Calu3 (cell line): ENCODE measurements around the gene PEX5L. TPM values are rescaled to one million over a fixed set of nuclear protein-coding genes. Genes with fewer than 3 reads are reported as not detected.

ENCODE experiments used
- BruUV-seq: library from RNA; stranded (reverse); fragments of 400-500 nt; replicated peaks from 2 replicates; lab custom pipeline; 2021; lab: Mats Ljungman, UMichigan
- CTCF ChIA-PET: fragments of 300-600 bp; sonication (Branson Sonifier 250); formaldehyde crosslinking; loops from one replicate; lab custom pipeline; 2022; ENCODE audit warnings: antibody characterized with exemption; lab: Charles Lee
- DNase-seq: peaks from one replicate; pipeline ENCODE4 v3.0.0; 2022
- H3K27ac Mint-ChIP-seq: one replicate; pipeline ENCODE4 v1.8.0; 2022; ENCODE audit warnings: mixed read lengths; ENCODE audit not compliant: unreplicated experiment
- H3K27me3 Mint-ChIP-seq: one replicate; pipeline ENCODE4 v1.8.0; 2022; ENCODE audit warnings: mixed read lengths; ENCODE audit not compliant: unreplicated experiment
- H3K36me3 Mint-ChIP-seq: one replicate; pipeline ENCODE4 v1.8.0; 2022; ENCODE audit warnings: mild to moderate bottlenecking, moderate library complexity, mixed read lengths; ENCODE audit not compliant: insufficient read depth, unreplicated experiment
- H3K4me1 Mint-ChIP-seq: one replicate; pipeline ENCODE4 v1.8.0; 2022; ENCODE audit warnings: mild to moderate bottlenecking, low read depth, mixed read lengths; ENCODE audit not compliant: unreplicated experiment
- H3K4me3 Mint-ChIP-seq: one replicate; pipeline ENCODE4 v1.8.0; 2022; ENCODE audit warnings: mild to moderate bottlenecking, low read depth, moderate library complexity, mixed read lengths; ENCODE audit not compliant: unreplicated experiment
- H3K9me3 Mint-ChIP-seq: one replicate; pipeline ENCODE4 v1.8.0; 2022; ENCODE audit warnings: low read depth, mixed read lengths; ENCODE audit not compliant: unreplicated experiment
- CTCF ChIP-seq: fragments of 200-600 bp; IDR thresholded peaks from one replicate; pipeline ENCODE4 v1.8.0; 2022; ENCODE audit warnings: antibody characterized with exemption; ENCODE audit not compliant: unreplicated experiment
- intact Hi-C: fragments of 100-400 bp; cut with micrococcal nuclease; formaldehyde crosslinking; loops from one replicate; pipeline ENCODE4 v1.10.0; 2022; ENCODE audit not compliant: unreplicated experiment
- total RNA-seq: library from RNA; stranded (reverse); gene quantifications from 2 replicates; pipeline ENCODE4 v1.2.3, GENCODE V29; 2022

PEX5L gene
- total RNA-seq, 1 experiment from 2014 or later = not detected

GRCh38 chr3:179970746-179971145 is 66.0 kb downstream of the PEX5L start:
- CTCF ChIA-PET = no interaction called here
- Mint-ChIP-seq H3K9me3 (no peaks in the 10 kb centered on the region), H3K27me3 (no peaks in the 10 kb centered on the region), H3K4me1 (peaks cover 28% of the 10 kb centered on the region), H3K4me3 (no peak overlapping the region), H3K36me3 (no peaks in the 10 kb centered on the region), H3K27ac (no peak overlapping the region)
- intact Hi-C loops = no loop called here
- no peak for TF ChIP-seq CTCF
- no peak for DNase-seq
- no TSS peak for BruUV-seq

- DNase-seq = peak; percentile 16
Observed at GRCh38 chr3:179969525-179969924, 67.2 kb downstream of the PEX5L start.

GRCh38 chr3:179967622-179968021 is 69.1 kb downstream of the PEX5L start:
- Mint-ChIP-seq H3K4me1 (peaks cover 25% of the 10 kb centered on the region), H3K4me3 (no peak overlapping the region), H3K9me3 (no peaks in the 10 kb centered on the region), H3K27ac (no peak overlapping the region), H3K27me3 (no peaks in the 10 kb centered on the region), H3K36me3 (no peaks in the 10 kb centered on the region)
- no TSS peak for BruUV-seq
- no peak for TF ChIP-seq CTCF
- CTCF ChIA-PET = no interaction called here
- DNase-seq = no peak
- intact Hi-C loops = no loop called here

More at GRCh38 chr3:179969525-179969924, 67.2 kb downstream of the PEX5L start:
- H3K27me3 Mint-ChIP-seq = no peaks in the 10 kb centered on the region
- no peaks in the 10 kb centered on the region for H3K36me3 Mint-ChIP-seq
- intact Hi-C loops = no loop called here
- CTCF ChIA-PET = interaction anchor here (0.7 kb wide), 1 partner anchor 43 kb away, joined by 3 read pairs; no protein-coding TSS in a partner anchor
- no peaks in the 10 kb centered on the region for H3K9me3 Mint-ChIP-seq
- peaks cover 28% of the 10 kb centered on the region for H3K4me1 Mint-ChIP-seq
- H3K27ac Mint-ChIP-seq = peak overlapping the region; percentile 30
- H3K4me3 Mint-ChIP-seq = no peak overlapping the region
- no peak for TF ChIP-seq CTCF
- BruUV-seq = no TSS peak

GRCh38 chr3:179964890-179965289 is 71.8 kb downstream of the PEX5L start:
- BruUV-seq = no TSS peak
- H3K4me1 Mint-ChIP-seq = peaks cover 24% of the 10 kb centered on the region
- intact Hi-C loops = no loop called here
- no peaks in the 10 kb centered on the region for H3K9me3 Mint-ChIP-seq
- H3K27me3 Mint-ChIP-seq = no peaks in the 10 kb centered on the region
- CTCF ChIA-PET = no interaction called here
- H3K36me3 Mint-ChIP-seq = no peaks in the 10 kb centered on the region
- no peak for DNase-seq
- no peak overlapping the region for H3K4me3 Mint-ChIP-seq
- no peak for TF ChIP-seq CTCF
- no peak overlapping the region for H3K27ac Mint-ChIP-seq
